ENCODE data around the gene OPRD1. TPM values are rescaled to one million over a fixed set of nuclear protein-coding genes. Genes with fewer than 3 reads are reported as not detected.

OPRD1 gene
- polyA plus RNA-seq, 1 experiment = not detected

DNA sequence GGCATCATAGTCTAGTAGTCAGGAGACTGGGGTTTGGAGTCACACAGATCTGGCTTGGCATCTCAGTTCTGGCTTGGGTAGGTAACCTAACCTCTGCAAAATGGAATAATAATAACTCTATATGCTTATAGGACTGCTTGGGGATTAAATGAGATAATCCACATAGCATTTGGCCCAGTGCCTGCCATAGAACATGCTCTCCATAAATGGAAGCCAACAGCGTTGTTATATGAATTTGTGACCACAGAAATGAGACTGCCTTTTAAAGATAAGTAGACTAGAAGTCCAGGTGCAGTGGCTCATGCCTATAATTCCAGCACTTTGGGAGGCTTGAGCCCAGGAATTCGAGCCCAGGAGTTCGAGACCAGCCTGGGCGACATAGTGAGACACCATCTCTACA, 4.0 kb upstream of the OPRD1 start:
- CTCF ChIA-PET = no interaction called here
- TF ChIP-seq, protein P1, sequence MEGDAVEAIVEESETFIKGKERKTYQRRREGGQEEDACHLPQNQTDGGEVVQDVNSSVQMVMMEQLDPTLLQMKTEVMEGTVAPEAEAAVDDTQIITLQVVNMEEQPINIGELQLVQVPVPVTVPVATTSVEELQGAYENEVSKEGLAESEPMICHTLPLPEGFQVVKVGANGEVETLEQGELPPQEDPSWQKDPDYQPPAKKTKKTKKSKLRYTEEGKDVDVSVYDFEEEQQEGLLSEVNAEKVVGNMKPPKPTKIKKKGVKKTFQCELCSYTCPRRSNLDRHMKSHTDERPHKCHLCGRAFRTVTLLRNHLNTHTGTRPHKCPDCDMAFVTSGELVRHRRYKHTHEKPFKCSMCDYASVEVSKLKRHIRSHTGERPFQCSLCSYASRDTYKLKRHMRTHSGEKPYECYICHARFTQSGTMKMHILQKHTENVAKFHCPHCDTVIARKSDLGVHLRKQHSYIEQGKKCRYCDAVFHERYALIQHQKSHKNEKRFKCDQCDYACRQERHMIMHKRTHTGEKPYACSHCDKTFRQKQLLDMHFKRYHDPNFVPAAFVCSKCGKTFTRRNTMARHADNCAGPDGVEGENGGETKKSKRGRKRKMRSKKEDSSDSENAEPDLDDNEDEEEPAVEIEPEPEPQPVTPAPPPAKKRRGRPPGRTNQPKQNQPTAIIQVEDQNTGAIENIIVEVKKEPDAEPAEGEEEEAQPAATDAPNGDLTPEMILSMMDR (IDR thresholded peaks at IDR 0.05; ENCODE audit: insufficient read depth, low read depth, low read length) = no peak
- Histone ChIP-seq H3K4me3 (ENCODE audit: low read depth, low read length) (no peak overlapping the region), H3K27me3 (ENCODE audit: control insufficient read depth, insufficient read depth, low read length) (peaks cover 12% of the 10 kb centered on the region), H3K36me3 (ENCODE audit: control insufficient read depth, insufficient read depth, low read length) (no peaks in the 10 kb centered on the region)
- POLR2A ChIA-PET = no interaction called here
- no peak for DNase-seq (ENCODE audit: low read depth)

DNA sequence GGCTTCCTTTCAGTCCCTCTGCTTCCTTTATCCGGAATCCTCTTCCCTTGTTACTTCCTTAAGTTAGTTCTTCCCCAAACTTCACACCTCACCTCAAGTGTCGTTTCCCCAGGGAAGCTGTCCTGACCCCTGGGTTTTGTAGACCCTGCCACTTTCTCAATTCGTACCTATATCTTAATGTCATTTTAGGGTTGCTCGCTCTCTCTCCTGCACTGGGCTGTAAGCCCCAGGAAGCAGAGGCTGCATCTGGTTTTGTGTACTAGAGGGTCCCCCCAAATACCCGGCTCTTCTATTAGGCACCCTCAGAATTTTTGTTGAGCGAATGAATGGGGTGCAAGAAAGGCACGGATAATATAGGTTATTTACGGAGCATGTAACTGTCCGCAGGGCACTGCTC, 603 bp upstream of the OPRD1 start:
- Histone ChIP-seq H3K4me3 (ENCODE audit: low read depth, low read length) (no peak overlapping the region), H3K36me3 (ENCODE audit: control insufficient read depth, insufficient read depth, low read length) (no peaks in the 10 kb centered on the region), H3K27me3 (ENCODE audit: control insufficient read depth, insufficient read depth, low read length) (peaks cover 29% of the 10 kb centered on the region)
- no peak for DNase-seq (ENCODE audit: low read depth)
- CTCF ChIA-PET = interaction anchor here (1.0 kb wide), 1 partner anchor 66 kb away, joined by 4 read pairs; no protein-coding TSS in a partner anchor
- POLR2A ChIA-PET = no interaction called here
- TF ChIP-seq, protein P1 (IDR thresholded peaks at IDR 0.05; ENCODE audit: insufficient read depth, low read depth, low read length) = no peak

DNA sequence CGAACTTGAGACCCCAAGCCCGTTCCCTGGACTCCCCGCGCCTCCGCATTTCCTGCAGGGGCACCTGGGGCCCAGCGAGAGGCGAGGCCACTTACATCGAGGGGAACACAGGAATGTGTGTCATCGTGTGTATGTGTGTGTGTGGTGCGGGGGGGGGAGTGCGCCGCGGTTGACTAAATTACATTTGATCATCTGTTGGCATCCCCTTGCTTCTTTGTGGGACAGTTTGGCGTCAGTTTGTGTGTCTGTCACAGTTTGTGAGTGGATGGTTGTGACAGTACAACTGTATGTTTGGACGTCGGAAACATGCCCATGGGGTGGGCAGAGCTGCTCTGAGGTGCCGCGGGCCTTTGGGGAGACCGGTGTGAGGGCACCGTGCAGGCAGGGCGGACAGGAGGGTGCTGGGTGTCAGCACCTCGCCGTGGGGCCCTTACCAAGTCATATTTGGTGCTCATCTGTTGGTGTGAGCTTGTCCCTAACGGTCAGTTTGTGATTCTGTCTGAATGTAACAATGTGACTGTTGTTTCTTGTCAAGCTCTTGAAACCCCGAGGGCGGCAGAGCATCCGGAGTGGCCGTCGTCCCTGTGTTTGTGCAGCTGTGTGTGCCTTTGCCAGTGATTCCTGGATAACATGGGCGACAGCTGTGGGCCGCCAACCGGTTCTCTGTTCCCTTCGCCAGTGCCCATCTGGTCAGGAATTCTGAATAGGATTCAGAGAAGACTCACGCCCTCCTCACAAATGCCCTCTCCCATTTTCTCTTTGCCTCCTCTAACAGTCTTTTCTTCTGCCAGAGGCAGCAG, 899 bp downstream of the OPRD1 start:
- CTCF ChIA-PET = interaction anchor here (1.1 to 1.2 kb wide), 2 partner anchors 11 to 64 kb away, joined by 3 read pairs; no protein-coding TSS in a partner anchor
- TF ChIP-seq, protein P1 (IDR thresholded peaks at IDR 0.05; ENCODE audit: insufficient read depth, low read depth, low read length) = no peak
- POLR2A ChIA-PET = no interaction called here
- H3K4me3 ChIP-seq (ENCODE audit: low read depth, low read length) = no peak overlapping the region
- no peak for DNase-seq (ENCODE audit: low read depth)
- peaks cover 34% of the 10 kb centered on the region for H3K27me3 ChIP-seq (ENCODE audit: control insufficient read depth, insufficient read depth, low read length)
- no peaks in the 10 kb centered on the region for H3K36me3 ChIP-seq (ENCODE audit: control insufficient read depth, insufficient read depth, low read length)

DNA sequence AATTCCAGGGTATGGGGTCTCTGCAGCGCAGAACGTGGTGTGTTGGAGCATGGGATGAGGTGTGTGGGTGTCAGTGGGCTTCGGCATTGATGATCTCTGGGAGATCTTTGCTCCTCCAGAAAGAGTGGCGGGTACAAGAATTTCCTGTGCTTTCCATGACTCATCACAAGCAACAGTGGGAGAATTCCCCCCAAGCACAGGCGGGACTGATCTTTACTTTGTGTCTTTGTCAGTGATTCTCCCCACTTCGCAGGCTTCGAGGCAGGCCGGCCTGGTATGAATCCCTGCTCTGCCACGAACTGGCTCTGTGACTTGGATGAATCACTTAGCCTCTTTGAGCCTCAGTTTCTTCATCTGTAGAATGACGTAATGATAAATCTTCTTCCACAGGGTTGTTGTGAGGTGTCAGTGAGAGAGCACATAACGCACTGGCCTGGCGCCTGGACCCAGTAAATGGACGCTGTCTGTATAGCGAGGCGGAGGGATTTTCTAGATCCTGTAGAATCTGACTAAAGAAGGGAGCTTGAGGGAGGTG, 2.0 kb downstream of the OPRD1 start:
- peaks cover 38% of the 10 kb centered on the region for H3K27me3 ChIP-seq (ENCODE audit: control insufficient read depth, insufficient read depth, low read length)
- no peak for DNase-seq (ENCODE audit: low read depth)
- CTCF ChIA-PET = interaction anchor here (1.1 to 3.4 kb wide), 2 partner anchors 12 to 63 kb away, joined by 3 to 14 read pairs; no protein-coding TSS in a partner anchor
- H3K36me3 ChIP-seq (ENCODE audit: control insufficient read depth, insufficient read depth, low read length) = no peaks in the 10 kb centered on the region
- POLR2A ChIA-PET = no interaction called here
- TF ChIP-seq, protein P1 (IDR thresholded peaks at IDR 0.05; ENCODE audit: insufficient read depth, low read depth, low read length) = no peak
- no peak overlapping the region for H3K4me3 ChIP-seq (ENCODE audit: low read depth, low read length)

DNA sequence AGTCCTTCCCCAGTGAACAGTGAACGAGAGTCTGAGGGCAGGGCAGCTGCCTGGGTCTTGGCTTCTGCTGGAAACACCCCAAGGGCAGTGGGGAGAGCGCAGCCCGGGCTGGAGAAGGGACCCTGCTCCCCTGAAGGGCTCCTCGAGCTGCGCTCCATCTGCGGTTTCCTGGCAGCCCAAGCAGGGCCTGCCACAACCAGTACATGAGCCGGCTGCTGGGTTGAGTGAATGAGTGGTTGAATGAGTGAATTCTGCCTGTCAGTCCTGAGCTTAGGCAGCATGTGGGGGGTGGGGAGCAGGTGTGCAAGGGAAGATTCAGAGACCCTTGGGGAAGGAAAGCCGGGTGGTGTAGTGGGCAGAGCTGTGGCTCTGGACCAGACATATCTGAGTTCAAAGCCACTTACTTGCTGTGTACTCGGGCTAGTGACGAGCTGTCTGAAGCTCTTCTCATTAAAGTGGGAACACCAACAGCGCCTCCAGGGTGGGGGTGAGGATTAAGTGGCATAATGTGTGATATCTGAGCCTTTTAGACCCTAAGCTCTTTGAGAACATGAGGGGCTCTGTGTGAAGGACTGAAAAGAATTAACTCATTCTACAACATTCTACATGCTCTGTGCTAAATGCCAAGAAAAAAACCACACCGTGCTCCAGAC, 3.7 kb downstream of the OPRD1 start:
- TF ChIP-seq, protein P1 (IDR thresholded peaks at IDR 0.05; ENCODE audit: insufficient read depth, low read depth, low read length) = no peak
- no peak for DNase-seq (ENCODE audit: low read depth)
- Histone ChIP-seq H3K27me3 (ENCODE audit: control insufficient read depth, insufficient read depth, low read length) (peaks cover 45% of the 10 kb centered on the region), H3K4me3 (ENCODE audit: low read depth, low read length) (no peak overlapping the region), H3K36me3 (ENCODE audit: control insufficient read depth, insufficient read depth, low read length) (no peaks in the 10 kb centered on the region)
- POLR2A ChIA-PET = interaction anchor here (0.5 kb wide), 1 partner anchor 72 kb away, joined by 3 read pairs; no protein-coding TSS in a partner anchor
- CTCF ChIA-PET = interaction anchor here (0.5 to 3.4 kb wide), 4 partner anchors 15 to 1903 kb away, joined by 3 to 14 read pairs (median 3); no protein-coding TSS in a partner anchor
